Right ventricle myocardium inferior (tissue), 1 donor: ENCODE data around the gene NRF1. TPM values are rescaled to one million over a fixed set of nuclear protein-coding genes. Genes with fewer than 3 reads are reported as not detected.
"Not testable (repeated sequence)": the region's sequence is repeated elsewhere in the genome, so short reads cannot be mapped to it uniquely, and the experiment has no call there.

Experiments
- ATAC-seq: fragments of 200-7000 bp; cut with Tn5 transposase; one replicate; pipeline ENCODE4 v1.9.1; 2020; ENCODE audit warnings: mild to moderate bottlenecking, moderate library complexity
- DNase-seq: peaks from one replicate; pipeline ENCODE4 v3.0.0; 2021; ENCODE audit errors: missing footprints
- intact Hi-C: fragments of 100-400 bp; cut with DNase I; formaldehyde crosslinking; loops from one replicate; pipeline ENCODE4 v1.11.0; 2022
- long read RNA-seq: library from polyadenylated mRNA; unstranded; transcript quantifications from one replicate; pipeline ENCODE4 v2.0.0, GENCODE V29; 2021
- total RNA-seq: library from RNA; stranded (reverse); fragmentation: NEBNext Ultra II Directional; extraction: Animal tissue kit (Norgen Biotek cat#: 25700); gene quantifications from one replicate; pipeline ENCODE4 v1.2.1, GENCODE V29; 2021
- donor health status: DM: no; HTN: yes; CAD: no; lungs with severe emphysema.

Gene NRF1
- total RNA-seq, result 7.8 TPM
- long read RNA-seq, partial matches to known transcripts, result 1 of 7 reads
- long read RNA-seq, other reads (novel, unspliced or antisense), result 0 of 7 reads

DNA sequence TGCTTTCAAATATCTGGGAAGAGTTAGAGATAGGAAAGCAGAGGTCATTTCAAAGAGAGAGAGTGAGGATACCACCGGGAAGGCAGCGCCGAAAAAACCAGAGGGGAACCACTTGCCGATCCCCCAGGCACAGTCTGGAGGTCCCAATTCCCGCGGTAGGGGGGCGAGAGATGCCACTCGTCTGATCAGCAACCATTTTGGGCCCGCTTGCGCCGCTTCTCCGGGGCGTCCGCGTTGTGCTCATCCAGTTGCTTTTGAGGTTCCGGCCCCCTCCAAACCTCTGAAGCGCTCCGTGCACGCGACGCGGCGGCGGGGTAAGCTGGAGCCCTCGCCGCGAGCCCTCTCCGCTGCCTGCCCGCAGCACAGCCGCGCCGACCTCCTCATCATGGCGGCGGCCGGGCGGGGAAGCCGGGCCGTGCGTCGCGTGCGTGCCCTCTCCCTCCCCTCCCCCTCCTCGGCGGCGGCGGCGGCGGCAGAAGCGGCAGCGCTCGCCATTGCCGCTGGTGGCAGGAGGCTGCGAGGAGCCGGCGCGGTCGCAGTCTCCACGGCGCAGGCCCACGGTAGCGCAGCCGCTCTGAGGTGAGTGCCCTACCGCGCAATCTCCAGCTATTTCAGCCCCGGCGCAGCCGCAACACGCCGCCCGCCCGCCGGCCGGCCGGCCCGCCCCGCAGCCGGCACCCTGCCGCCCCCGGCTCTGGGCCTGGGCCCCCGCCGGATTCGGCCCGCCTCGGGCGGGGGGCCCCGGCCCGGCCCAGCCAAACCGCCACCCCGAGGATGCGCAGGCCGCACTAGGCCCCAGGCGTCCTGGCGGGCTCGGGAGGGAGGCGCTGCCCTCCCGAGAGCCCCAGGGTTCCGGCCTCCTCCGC lies at the start of gene NRF1:
TSS of gene NRF1 (plus strand) at position 475 of the 866 bp plus-strand sequence. CDS start 45,632 bp downstream, outside the sequence.
- peak; percentile 99 for ATAC-seq
- peak; percentile 96 for DNase-seq
- intact Hi-C loops, result loop anchor here (5.0 kb wide), 1 partner anchor 36 kb away; no protein-coding TSS in a partner anchor

DNA sequence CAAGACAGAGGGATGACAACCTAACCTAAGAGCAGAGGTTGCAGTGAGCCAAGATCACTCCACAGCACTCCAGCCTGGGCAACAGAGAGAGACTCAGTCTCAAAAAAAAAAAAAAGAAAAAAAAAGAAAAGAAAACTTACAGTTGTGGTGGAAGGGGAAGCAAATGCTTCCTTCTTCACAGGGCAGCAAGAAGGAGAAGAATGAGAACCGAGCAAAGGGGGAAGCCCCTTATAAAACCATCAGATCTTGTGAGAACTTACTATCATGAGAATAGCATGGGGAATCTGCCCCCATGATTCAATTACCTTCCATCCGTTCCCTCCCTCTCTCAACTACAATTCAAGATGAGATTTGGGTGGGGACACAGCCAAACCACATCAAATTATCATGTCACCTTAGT lies 45.2 kb upstream of the NRF1 start:
- intact Hi-C loops, DNase-seq, ATAC-seq: not testable (repeated sequence)

DNA sequence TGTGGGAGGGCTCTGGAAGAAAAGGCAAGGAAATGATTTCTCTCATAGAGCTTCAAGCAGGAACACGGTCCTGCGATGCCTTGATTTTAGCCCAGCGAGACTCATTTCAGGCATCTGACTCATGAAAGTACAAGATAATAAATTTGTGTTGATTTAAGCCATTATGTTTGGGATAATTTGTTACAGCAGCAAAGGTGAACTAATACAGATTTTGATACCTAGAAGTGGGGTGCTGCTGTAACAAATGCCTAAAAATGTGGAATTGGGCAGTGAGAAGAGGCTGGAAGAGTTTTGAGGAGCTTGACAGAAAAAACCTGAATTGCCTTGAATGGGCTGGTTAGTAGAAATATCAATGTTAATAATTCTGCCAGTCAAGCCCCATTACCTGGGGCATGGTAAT lies 44.1 kb upstream of the NRF1 start:
- intact Hi-C loops, result no loop called here
- DNase-seq (no peak), ATAC-seq (no peak)

DNA sequence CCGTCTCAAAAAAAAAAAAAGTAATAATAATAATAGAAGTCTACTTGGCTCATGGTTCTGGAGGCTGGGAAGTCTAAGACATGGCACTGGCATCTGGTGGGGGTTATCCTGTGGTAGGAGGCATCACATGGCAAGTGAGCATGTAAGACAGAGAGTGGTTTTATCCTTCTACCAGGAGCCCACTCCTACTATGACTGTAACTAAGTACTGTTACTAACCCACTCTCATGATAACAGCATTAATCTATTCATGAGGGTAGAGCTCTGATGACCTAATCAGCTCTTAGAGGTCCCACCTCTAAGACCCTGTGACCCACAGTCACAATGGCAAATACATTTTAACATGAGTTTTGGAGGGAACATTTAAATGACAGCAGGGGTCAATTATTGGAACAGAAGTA lies 43.3 kb upstream of the NRF1 start:
- DNase-seq (no peak), ATAC-seq (no peak)
- intact Hi-C loops, result no loop called here

DNA sequence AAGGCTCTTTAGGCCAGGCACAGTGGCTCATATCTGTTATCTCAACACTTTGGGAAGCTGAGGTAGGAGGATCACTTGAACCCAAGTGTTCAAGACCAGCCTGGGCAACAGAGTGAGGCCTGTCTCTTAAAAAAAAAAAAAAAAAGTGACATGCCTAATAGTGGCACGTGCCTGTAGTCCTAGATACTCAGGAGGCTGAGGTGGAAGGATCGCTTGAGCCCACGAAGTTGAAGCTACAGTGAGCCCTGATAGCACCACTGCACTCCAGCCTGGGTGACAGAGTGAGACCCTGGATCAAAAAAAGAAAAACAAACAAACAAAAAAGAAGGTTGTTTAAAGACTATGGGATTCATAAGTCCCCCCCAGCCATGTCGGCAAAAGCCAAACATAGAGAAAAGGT lies 42.2 kb upstream of the NRF1 start:
- DNase-seq (no peak), ATAC-seq (no peak)
- intact Hi-C loops, result no loop called here

DNA sequence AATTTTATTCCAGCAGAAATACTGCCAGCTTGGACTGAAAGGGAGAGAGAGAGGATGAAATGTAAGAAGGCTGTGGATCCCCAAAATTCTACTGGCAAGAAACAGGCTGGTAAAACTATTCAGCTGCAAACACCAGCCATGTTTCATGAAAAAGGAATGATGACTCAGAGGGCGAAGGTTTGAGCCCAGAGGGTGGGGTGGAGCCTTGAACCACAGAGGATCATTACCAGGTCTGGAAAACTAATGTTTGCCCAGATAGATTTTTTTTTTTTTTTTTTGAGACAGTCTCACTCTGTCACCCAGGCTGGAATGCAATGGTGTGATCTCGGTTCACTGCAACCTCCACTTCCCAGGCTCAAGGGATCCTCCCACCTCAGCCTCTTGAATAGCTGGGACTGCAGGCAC lies 41.7 kb upstream of the NRF1 start:
- intact Hi-C loops, result no loop called here
- no peak for ATAC-seq
- no peak for DNase-seq

DNA sequence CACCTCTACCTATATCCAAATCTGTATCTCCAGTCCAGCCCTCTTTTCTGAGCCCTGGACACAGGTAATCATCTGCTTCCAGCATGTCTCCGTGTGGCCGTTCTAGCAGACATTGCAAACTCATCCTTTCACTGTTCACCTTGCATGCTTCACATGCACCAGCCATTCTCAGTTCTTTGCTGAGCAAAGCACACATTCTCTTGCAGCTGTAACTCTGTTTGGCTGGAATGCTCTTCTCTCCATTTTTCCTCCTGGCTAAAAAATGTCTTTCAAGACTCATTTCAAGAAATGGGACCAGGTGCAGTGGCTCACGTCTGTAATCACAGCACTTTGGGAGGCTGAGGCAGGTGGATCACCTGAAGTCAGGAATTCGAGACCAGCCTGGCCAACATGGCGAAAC lies 40.3 kb upstream of the NRF1 start:
- no peak for DNase-seq
- no peak for ATAC-seq
- intact Hi-C loops, result no loop called here

DNA sequence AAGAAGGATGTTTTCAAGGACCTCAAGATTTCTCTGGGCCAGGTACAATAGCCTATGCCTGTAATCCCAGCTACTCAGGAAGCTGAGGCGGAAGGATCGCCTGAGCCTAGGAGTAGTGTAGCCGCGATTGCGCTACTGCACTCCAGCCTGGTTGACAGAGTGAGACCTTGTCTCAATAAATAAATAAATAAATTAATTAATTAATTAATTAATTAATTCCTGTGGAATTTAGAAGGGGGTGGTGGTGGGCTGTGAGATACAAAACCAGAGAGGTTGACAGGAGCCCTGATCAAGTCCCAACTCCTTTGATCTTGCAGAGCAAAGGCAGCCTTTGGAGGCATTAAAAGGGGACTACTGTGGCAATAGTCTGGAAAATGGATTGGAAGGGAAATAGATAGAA lies 39.3 kb upstream of the NRF1 start:
- ATAC-seq (no peak), DNase-seq (no peak)
- intact Hi-C loops, result no loop called here

DNA sequence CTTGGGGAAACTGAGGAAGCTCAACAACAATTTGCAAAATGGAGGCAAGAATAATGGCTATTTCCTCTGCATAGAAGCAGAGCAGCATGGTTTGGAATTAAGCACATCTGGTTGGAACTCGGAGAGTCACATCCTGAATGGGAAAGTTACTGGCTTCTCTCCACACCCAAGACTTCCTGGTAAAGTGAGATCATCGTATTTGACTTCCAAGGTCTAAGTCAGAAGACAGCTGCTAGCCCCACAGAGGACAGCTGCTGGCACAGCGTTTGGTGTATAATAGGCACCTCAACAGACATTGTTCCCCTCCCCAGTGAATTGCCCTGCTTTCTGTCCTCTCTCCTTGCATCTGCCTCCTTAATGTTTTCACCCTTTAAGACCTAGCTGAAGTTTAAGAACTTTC lies 37.0 kb upstream of the NRF1 start:
- ATAC-seq (peak; percentile 57), DNase-seq (no peak)
- intact Hi-C loops, result no loop called here

DNA sequence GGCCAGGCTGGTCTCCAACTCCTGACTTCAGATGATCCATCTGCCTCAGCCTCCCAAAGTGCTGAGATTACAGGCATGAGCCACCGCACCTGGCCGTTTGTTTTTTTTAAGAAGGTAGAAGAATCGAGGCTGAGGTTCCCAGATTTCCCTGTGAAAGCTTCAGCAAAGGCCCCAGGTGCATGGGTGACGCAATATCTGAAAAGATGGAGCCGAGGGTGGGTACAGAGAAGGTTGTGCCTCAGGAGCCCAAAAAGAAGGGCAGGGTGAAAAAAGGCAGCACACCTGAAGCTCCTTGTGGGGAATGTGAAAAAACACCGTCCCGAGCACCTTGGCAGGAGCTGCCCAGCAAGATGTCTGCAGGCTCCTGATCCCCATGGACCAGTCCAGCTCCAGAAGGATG lies 35.8 kb upstream of the NRF1 start:
- intact Hi-C loops, result no loop called here
- no peak for DNase-seq
- no peak for ATAC-seq

DNA sequence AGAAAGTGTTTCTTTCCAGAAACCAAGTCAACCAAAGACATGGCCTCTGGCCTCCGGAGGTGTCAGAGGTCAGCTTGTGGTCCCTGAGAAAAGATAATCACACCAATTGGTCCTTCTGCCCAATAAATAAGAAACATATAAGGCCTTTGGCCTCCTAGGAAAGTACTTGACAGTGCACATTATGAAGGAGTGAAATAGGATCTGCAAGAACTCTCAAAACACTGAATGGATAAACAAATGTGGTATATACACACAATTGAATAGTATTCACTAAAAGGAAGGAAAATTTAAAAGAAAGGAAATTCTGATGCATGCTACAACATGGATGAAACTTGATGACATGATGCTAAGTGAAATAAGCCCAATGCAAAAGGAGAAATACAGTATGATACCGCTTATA lies 35.4 kb upstream of the NRF1 start:
- intact Hi-C loops, result no loop called here
- DNase-seq (no peak), ATAC-seq (no peak)

DNA sequence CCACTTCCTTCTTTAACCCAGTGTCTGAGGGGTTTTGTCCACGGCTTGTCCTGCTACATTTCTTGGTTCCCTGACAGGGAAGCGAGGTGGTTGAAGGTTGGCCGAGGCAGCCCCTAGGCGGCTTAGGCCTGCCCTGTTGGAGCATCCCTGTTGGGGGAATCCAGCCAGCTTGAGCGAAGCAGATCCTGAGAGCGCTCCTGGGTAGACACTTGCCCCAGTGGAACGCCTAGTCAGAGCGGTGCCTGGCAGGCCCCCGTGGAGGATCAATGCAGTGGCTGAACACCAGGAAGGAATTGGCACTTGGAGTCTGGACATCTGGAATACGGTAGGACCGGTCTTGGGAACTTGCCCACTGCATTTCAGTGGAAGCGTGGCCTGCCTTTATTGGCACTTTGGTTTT lies 32.7 kb upstream of the NRF1 start:
- ATAC-seq (no peak), DNase-seq (no peak)
- intact Hi-C loops, result no loop called here

DNA sequence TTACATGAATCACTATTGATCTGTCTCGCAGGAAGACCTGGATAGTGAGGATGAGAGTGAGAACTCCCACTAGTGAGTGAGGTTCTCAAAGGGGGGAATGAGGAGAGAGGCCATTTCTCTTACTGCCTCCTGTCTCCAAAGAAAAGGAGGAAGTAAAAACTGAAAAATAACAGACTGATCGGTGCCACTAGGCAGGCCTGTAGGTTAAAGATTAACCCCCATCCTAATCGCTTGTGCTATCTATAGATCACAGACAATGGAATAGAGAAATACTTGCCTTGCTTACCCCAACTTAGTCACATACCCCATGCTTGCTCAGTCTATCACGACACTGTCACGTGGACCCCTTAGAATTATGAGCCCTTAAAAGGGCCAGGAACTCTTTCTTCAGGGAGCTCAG lies 25.3 kb upstream of the NRF1 start:
- DNase-seq, ATAC-seq: not testable (repeated sequence)
- intact Hi-C loops, result loop anchor here (10.0 kb wide), 1 partner anchor 59 kb away; no protein-coding TSS in a partner anchor

DNA sequence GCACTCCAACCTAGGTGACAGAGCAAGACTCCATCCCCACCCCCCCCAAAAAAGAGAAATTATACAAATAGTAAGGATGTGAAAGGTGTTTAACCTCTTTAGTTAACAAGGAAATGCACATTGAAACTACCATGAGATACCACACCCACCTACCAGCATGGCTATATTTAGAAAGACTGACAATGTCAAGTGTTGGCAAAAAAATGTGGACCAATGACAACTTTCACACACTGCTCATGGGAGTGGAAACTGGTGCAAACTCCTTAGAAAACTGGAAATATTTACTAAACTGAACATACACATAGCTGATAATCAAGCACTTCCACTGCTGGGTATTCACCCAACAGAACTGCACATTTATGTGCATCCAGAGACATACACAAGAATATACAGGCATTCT lies 23.3 kb upstream of the NRF1 start:
- ATAC-seq, result no peak
- no peak for DNase-seq
- intact Hi-C loops, result loop anchor here (10.0 kb wide), 1 partner anchor 57 kb away; no protein-coding TSS in a partner anchor

DNA sequence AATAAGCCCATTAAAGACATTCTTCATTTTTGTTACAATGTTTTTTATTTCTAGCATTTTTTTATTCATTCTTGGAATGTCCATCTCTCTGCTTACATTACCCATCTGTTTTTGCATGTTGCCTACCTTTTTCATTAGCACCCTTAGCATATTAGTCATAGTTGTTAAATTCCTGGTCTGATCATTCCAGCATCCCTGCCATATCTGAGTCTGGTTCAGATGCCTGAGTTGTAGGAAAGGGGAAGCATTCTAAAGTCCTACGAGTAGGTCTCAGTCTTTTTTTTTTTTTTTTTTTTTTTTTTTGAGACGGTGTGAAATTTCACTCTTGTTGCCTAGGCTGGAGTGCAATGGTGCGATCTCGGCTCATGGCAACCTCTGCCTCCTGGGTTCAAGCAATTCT lies 19.7 kb upstream of the NRF1 start:
- intact Hi-C loops, result no loop called here
- no peak for DNase-seq
- no peak for ATAC-seq

DNA sequence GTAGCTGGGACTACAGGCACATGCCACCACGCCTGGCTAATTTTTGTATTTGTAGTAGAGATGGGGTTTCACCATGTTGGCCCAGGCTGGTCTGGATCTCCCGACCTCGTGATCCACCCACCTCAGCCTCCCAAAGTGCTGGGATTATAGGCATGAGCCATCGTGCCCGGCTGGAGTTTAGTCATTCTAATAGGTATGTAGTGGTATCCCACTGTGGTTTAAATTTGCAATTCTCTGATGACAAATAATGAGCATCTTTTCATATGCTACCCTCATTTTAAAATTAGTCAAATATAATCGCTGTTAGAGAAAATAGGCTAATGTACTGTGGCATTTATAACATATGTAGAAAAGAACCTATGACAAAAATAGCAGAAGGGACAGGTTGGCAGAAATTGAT lies 15.1 kb upstream of the NRF1 start:
- intact Hi-C loops, ATAC-seq, DNase-seq: not testable (repeated sequence)

DNA sequence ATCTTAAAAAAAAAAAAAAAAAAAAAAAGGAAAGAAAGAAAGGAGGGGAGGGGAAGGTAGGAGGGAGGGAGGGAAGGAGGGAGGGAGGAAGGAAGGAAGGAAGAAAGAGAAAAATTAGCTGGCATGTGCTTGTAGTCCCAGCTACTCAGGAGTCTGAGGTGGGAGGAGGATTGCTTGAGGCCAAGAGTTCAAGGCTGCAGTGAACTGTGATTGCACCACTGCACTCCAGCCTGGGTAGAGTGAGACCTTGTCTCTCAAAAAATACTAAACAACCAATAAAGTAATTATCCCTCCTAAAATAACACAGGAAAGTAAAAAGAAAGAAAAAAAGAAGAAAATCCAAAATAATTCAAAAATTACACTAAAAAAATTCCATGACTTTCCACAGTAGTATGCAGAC lies 13.8 kb upstream of the NRF1 start:
- DNase-seq, result no peak
- no peak for ATAC-seq
- intact Hi-C loops, result no loop called here

DNA sequence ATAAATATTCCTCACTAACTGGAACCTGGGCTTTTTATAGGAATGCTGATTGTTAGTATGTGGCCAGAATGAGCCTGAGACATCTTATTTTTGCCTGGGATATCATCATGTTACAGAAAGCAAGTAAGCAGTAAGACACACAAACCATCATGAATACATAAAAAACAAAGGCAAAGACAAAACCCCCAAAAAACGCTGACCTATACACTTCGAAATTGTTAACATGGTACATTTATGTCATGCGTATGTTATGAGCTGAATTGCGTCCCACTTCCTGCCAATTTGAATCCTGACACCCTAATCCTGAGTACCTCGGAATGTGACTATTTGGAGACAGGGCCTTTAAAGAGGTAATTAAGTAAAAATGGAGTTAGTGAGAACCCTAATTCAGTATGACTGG lies 12.3 kb upstream of the NRF1 start:
- no peak for ATAC-seq
- intact Hi-C loops, result no loop called here
- no peak for DNase-seq

DNA sequence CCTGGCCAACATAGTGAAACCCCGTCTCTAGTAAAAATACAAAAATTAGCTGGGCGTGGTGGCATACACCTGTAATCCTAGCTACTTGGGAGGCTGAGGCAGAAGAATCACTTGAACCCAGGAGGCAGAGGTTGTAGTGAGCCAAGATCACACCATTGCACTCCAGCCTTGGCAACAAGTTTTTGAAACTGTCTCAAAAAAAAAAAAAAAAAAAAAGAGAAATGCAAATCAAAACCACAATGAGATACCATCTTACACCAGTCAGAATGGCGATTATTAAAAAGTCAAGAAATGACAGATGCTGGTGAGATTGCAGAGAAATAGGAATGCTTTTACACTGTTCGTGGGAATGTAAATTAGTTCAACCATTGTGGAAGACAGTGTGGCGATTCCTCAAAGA lies 7.9 kb upstream of the NRF1 start:
- ATAC-seq, intact Hi-C loops, DNase-seq: not testable (repeated sequence)

DNA sequence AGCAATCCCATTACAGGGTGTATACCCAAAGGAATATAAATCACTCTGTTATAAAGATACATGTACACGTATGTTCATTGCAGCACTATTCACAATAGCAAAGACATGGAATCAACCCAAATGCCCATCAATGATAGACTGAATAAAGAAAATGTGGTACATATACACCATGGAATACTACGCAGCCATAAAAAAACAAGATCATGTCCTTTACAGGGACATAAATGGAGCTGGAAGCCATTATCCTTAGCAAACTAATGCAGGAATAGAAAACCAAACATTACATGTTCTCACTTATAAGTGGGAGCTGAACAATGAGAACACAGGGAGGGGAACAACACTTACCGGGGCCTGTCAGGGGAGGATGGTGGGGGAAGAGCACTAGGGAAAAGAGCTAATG lies 7.5 kb upstream of the NRF1 start:
- DNase-seq, intact Hi-C loops, ATAC-seq: not testable (repeated sequence)
